WI38 (cell line): ENCODE measurements around the gene MEOX1.

Experiments
- H3K4me3 ChIP-seq: 2 replicates; pipeline ENCODE4 v1.5.1; 2011; ENCODE audit warnings: low read depth, mild to moderate bottlenecking, control low read depth, low read length
- TF ChIP-seq, protein P1 (sequence below): IDR thresholded peaks from 2 replicates; pipeline ENCODE4 v1.5.1; 2012; ENCODE audit warnings: low read depth, mild to moderate bottlenecking, control low read depth, low read length

Gene MEOX1

DNA sequence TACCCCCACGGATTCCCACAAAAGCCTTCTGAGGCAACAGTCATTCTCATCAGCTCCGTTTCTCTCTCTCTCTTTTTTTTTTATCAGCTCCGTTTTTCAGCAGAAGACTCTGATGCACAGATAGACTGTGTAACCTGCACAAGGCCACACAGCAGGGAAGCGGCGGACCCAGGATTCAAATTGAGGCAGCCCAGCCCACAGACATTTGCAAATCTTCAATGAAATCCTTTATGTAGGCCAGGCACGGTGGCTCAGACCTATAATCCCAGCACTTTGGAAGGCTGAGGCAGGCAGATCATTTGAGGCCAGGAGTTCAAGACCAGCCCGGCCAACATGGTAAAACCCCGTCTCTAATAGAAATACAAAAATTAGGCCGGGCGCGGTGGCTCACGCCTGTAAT, 2.4 kb upstream of the MEOX1 start:
- H3K4me3 ChIP-seq, result no peak overlapping the region

DNA sequence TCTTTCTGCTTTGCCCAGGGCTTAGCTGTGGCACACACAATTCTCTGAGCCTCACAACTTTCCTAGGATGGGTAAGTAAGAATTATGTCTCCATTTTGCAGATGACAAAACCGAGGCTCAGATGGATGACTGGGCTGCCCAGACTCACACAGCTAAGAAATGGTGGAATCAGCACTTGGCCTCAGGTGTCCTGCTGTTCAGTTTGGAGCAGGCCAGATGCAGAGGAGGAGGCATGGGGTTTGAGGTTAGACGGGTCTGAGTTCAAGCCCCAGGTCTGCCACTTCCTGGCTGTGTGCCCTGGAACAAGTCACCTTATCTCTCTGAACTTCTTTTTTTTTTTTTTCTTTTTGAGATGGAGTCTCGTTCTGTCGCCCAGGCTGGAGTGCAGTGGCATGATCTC, 1.7 kb upstream of the MEOX1 start:
- TF ChIP-seq, protein P1, sequence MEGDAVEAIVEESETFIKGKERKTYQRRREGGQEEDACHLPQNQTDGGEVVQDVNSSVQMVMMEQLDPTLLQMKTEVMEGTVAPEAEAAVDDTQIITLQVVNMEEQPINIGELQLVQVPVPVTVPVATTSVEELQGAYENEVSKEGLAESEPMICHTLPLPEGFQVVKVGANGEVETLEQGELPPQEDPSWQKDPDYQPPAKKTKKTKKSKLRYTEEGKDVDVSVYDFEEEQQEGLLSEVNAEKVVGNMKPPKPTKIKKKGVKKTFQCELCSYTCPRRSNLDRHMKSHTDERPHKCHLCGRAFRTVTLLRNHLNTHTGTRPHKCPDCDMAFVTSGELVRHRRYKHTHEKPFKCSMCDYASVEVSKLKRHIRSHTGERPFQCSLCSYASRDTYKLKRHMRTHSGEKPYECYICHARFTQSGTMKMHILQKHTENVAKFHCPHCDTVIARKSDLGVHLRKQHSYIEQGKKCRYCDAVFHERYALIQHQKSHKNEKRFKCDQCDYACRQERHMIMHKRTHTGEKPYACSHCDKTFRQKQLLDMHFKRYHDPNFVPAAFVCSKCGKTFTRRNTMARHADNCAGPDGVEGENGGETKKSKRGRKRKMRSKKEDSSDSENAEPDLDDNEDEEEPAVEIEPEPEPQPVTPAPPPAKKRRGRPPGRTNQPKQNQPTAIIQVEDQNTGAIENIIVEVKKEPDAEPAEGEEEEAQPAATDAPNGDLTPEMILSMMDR, result no peak
- H3K4me3 ChIP-seq, result no peak overlapping the region

More for the DNA sequence above, 2.4 kb upstream of the MEOX1 start:
- TF ChIP-seq, protein P1, result no peak

DNA sequence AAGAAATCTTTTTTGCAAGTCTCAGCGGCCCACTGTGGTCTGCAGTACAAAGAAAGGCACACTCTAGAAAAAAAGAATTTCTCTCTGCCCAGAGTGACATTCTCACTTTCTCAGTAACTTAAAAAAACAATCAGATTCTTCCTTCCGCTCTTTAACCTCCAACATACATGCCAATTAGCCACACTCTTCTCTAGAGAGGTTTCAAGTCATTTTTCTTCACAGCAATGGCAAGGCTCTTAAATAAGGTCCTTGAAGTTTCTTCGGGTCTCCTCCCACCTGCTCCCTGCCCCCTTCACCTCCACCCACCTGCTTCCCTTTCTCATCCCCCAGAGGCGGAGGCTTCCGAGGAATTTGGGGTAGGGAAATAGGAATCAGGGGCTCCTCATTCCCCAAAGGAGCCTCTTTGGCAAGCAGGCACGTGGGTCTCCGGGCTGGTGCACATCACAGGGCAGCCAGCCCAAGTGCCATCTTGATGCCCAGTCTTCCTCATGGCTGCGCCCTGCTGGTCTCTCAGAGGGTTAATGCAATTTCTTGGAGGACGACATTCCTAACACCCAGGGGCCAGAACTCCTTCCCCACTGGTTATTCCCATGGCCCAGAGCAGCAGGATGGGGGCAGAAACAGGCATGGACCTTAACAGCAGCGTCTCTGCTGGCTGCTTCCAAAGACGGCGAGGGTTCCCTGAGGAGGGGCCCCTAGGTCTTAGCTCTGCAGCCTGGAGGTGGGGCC, 855 bp upstream of the MEOX1 start:
- TF ChIP-seq, protein P1, result no peak
- no peak overlapping the region for H3K4me3 ChIP-seq

DNA sequence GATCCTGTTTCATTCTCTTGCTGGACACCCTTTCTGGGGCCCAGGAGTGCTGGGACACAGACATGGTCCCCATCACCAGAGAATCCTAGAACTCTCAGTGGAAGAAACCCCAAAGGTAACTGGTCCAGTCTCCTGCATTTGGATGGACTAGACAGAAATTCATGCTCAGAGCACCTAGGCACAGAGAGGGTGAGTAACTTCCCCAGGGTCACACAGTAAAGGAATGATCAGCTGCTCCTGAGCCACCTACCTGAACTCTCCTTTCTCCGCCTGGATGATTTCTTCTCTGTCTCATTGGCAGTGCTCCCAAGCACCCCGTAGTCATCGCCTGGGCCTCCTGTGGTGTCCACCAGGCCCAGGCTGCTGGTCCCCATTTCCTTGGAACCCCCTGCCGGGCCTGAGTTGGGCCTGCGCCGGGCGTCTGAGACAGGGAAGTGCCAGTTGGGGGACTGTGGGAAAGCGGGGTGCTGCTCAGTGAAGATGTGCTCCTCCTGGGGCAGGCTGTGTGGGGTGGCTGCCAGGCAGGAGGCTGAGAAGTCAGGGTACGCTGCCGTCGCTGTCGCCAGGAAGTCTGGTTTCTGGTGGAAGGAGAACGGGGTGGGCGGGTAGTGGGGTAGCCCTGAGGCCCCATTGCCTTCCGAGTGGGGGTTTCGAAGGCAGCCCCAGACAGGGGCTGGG, 767 bp downstream of the MEOX1 start:
- TF ChIP-seq, protein P1, result no peak
- H3K4me3 ChIP-seq, result no peak overlapping the region

DNA sequence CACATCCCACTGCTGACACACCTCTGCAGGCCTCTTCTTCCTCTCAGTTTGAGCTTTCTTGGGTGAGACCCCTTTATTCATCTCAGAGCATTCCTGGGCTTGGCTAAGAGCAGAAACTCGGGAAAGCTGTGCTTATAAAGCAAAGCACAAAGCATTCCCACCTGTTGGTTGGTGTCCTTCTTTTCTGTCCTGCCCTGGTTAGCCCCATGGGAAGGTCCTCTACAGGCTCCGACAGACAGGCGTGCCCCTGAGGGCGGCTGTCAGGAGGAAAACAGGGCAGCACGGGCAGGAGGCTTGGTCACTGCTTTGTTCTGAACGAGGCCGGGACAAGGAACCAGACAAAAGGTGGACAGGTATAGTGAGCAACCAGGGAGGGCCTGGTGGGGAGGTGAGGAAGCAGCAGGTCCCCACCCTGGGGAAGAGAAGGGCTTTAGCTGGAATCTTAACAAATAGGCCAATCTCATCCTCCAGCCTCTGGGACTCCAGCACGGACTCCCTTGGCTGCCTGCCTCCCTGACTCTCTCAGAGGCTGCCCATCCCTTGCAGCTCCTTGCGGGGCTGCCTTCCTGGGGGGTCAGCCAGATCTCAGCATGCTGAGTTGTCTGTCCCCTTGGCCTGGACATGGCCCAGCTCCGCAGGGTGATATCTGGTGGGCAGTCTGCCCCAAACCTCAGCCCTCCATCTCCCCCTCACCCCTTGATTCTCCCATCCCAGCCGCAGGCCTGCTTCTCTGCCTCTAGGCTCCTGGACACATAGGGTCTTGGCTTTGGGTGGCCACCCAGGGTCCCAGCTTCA, 1.7 kb downstream of the MEOX1 start:
- TF ChIP-seq, protein P1, result no peak
- no peak overlapping the region for H3K4me3 ChIP-seq

DNA sequence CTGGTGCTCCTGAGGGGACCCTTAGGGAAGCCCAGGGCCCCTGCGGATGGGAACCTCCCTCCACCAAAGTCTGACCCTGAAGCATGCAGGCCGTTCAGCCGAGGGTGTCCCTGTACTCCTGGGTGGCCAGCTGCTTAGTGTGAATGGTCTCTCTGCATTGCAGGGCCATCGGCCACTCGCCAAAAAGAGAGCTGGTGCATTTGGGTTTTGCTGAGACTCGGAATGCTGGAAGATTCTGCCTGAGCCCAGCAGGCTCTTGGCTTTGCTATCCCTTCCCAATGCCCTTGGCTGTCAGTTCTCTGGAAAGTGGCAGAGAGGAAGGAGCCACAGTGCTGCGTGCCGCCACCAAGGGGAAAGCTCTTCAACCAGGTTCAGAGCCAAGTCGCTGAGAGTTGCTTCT, 2.8 kb downstream of the MEOX1 start:
- TF ChIP-seq, protein P1, result no peak
- no peak overlapping the region for H3K4me3 ChIP-seq
